Nephron (organoid): Measurements from ENCODE around the gene GLIS1.

ENCODE experiments used
- H3K27ac Mint-ChIP-seq, 3 experiments: 2 replicates each; pipeline ENCODE4 v1.8.0; 2020; ENCODE audit warnings: mixed read lengths in 3 of 3, mild to moderate bottlenecking in 2 of 3, moderate library complexity in 1 of 3
- H3K27me3 Mint-ChIP-seq: 2 replicates; pipeline ENCODE4 v1.8.0; 2021; ENCODE audit warnings: low read depth, mild to moderate bottlenecking, moderate library complexity, mixed read lengths
- H3K36me3 Mint-ChIP-seq: 2 replicates; pipeline ENCODE4 v1.8.0; 2020; ENCODE audit warnings: low read depth, mixed read lengths
- H3K4me1 Mint-ChIP-seq: 2 replicates; pipeline ENCODE4 v1.8.0; 2020; ENCODE audit warnings: mixed read lengths
- H3K4me3 Mint-ChIP-seq, 3 experiments: 2 replicates each; pipeline ENCODE4 v1.8.0; 2020; ENCODE audit warnings: mild to moderate bottlenecking in 3 of 3, mixed read lengths in 3 of 3, moderate library complexity in 2 of 3
- H3K9me3 Mint-ChIP-seq: 2 replicates; pipeline ENCODE4 v1.8.0; 2020; ENCODE audit warnings: mixed read lengths
- CTCF ChIP-seq, 3 experiments: fragments of 200-600 bp; sonication (generic); IDR thresholded peaks; one replicate each; pipeline ENCODE4 v1.5.0; 2021; ENCODE audit warnings: antibody characterized with exemption in 3 of 3; ENCODE audit not compliant: unreplicated experiment in 3 of 3

Gene GLIS1

GRCh38 chr1:53740621-53741105, 1.7 kb upstream of the GLIS1 start:
- Mint-ChIP-seq H3K4me1 (no peaks in the 10 kb centered on the region), H3K9me3 (peaks cover 15% of the 10 kb centered on the region), H3K27ac (no peak overlapping the region), H3K4me3 (peak overlapping the region; percentile 62 to 78 (median 72)), H3K36me3 (no peaks in the 10 kb centered on the region), H3K27me3 (peaks cover 77% of the 10 kb centered on the region)
- TF ChIP-seq CTCF (IDR thresholded peaks at IDR 0.05; ENCODE audit: unreplicated experiment in 3 of 3), result no peak

GRCh38 chr1:53738205-53739108, 507 bp downstream of the GLIS1 start:
- Mint-ChIP-seq H3K27me3 (peaks cover 89% of the 10 kb centered on the region), H3K4me1 (peaks cover 13% of the 10 kb centered on the region), H3K27ac (no peak overlapping the region), H3K36me3 (no peaks in the 10 kb centered on the region), H3K9me3 (peaks cover 9% of the 10 kb centered on the region), H3K4me3 (peak overlapping the region; percentile 15 to 69 (median 37))
- no peak for TF ChIP-seq CTCF (IDR thresholded peaks at IDR 0.05; ENCODE audit: unreplicated experiment in 3 of 3)

GRCh38 chr1:53737648-53738204, 1.2 kb downstream of the GLIS1 start:
- peaks cover 89% of the 10 kb centered on the region for H3K27me3 Mint-ChIP-seq
- H3K27ac Mint-ChIP-seq, result no peak overlapping the region
- no peak for TF ChIP-seq CTCF (IDR thresholded peaks at IDR 0.05; ENCODE audit: unreplicated experiment in 3 of 3)
- peak overlapping the region; percentile 69 to 76 (median 75) for H3K4me3 Mint-ChIP-seq
- H3K9me3 Mint-ChIP-seq, result peaks cover 2% of the 10 kb centered on the region
- no peaks in the 10 kb centered on the region for H3K36me3 Mint-ChIP-seq
- H3K4me1 Mint-ChIP-seq, result peaks cover 17% of the 10 kb centered on the region

- Mint-ChIP-seq H3K4me1 (peaks cover 29% of the 10 kb centered on the region), H3K27ac (no peak overlapping the region), H3K9me3 (no peaks in the 10 kb centered on the region), H3K4me3 (peak overlapping the region in 1 of 3 experiments; percentile 24), H3K27me3 (peaks cover 92% of the 10 kb centered on the region), H3K36me3 (no peaks in the 10 kb centered on the region)
- TF ChIP-seq CTCF (IDR thresholded peaks at IDR 0.05; ENCODE audit: unreplicated experiment in 3 of 3), result no peak
These were observed 2.7 kb downstream of the GLIS1 start for GRCh38 chr1:53736290-53736689.

- TF ChIP-seq CTCF (IDR thresholded peaks at IDR 0.05; ENCODE audit: unreplicated experiment in 3 of 3), result no peak
- no peak overlapping the region for H3K27ac Mint-ChIP-seq
- peaks cover 32% of the 10 kb centered on the region for H3K4me1 Mint-ChIP-seq
- H3K9me3 Mint-ChIP-seq, result no peaks in the 10 kb centered on the region
- H3K36me3 Mint-ChIP-seq, result no peaks in the 10 kb centered on the region
- H3K27me3 Mint-ChIP-seq, result peaks cover 89% of the 10 kb centered on the region
- H3K4me3 Mint-ChIP-seq, result no peak overlapping the region
These were observed 3.3 kb downstream of the GLIS1 start for GRCh38 chr1:53735681-53736080.
